WTC11 (cell line): ENCODE data around the gene USP13. TPM values are rescaled to one million over a fixed set of nuclear protein-coding genes. Genes with fewer than 3 reads are reported as not detected.

ENCODE experiments used
- ATAC-seq: fragments of 200-7000 bp; cut with Tn5 transposase; 2 replicates; pipeline ENCODE4 v1.10.0; 2021; ENCODE audit warnings: mild to moderate bottlenecking, moderate library complexity
- CTCF ChIA-PET: fragments of 300-600 bp; sonication (Branson Sonifier 250); formaldehyde crosslinking; loops from one replicate; lab custom pipeline; 2021; ENCODE audit warnings: antibody characterized with exemption; lab: Charles Lee
- POLR2A ChIA-PET: fragments of 350-600 bp; sonication (Branson Sonifier 250); formaldehyde crosslinking; loops from one replicate; lab custom pipeline; 2021; ENCODE audit warnings: antibody characterized with exemption; lab: Charles Lee
- DNase-seq: peaks from one replicate; pipeline ENCODE4 v3.0.0; 2021; ENCODE audit warnings: low spot score
- H3K27ac Mint-ChIP-seq: 2 replicates; pipeline ENCODE4 v1.8.0; 2021; ENCODE audit warnings: mixed read lengths
- H3K27me3 Mint-ChIP-seq: 2 replicates; pipeline ENCODE4 v1.8.0; 2021; ENCODE audit warnings: low read depth, mild to moderate bottlenecking, moderate library complexity, mixed read lengths
- H3K36me3 Mint-ChIP-seq: 2 replicates; pipeline ENCODE4 v1.8.0; 2021; ENCODE audit warnings: mixed read lengths
- H3K4me1 Mint-ChIP-seq: 2 replicates; pipeline ENCODE4 v1.8.0; 2022; ENCODE audit warnings: mixed read lengths
- H3K4me3 Mint-ChIP-seq: 2 replicates; pipeline ENCODE4 v1.8.0; 2021; ENCODE audit warnings: mild to moderate bottlenecking, moderate library complexity, mixed read lengths
- H3K9me3 Mint-ChIP-seq: 2 replicates; pipeline ENCODE4 v1.8.0; 2021; ENCODE audit warnings: mixed read lengths
- AFF4 ChIP-seq: sonication (generic); formaldehyde crosslinking; IDR thresholded peaks from 2 replicates; pipeline ENCODE4 v1.8.1; 2023; ENCODE audit warnings: mild to moderate bottlenecking, missing genetic modification reagents, borderline replicate concordance
- CREB1 ChIP-seq: sonication (generic); formaldehyde crosslinking; IDR thresholded peaks from 2 replicates; pipeline ENCODE4 v1.8.0; 2023; ENCODE audit warnings: mild to moderate bottlenecking, missing genetic modification reagents
- CREM ChIP-seq: sonication (generic); formaldehyde crosslinking; IDR thresholded peaks from 2 replicates; pipeline ENCODE4 v1.8.1; 2022; ENCODE audit warnings: mild to moderate bottlenecking, missing genetic modification reagents, moderate library complexity
- E2F4 ChIP-seq: sonication (generic); formaldehyde crosslinking; IDR thresholded peaks from 2 replicates; pipeline ENCODE4 v1.8.1; 2022; ENCODE audit warnings: low read depth, mild to moderate bottlenecking, moderate library complexity, missing genetic modification reagents, borderline replicate concordance
- FOXJ3 ChIP-seq: sonication (generic); formaldehyde crosslinking; IDR thresholded peaks from 2 replicates; pipeline ENCODE4 v1.9.0; 2021; ENCODE audit warnings: missing genetic modification reagents, mild to moderate bottlenecking, borderline replicate concordance
- JAZF1 ChIP-seq: fragments of 250-450 bp; sonication (Bioruptor Pico); IDR thresholded peaks from 2 replicates; pipeline ENCODE4 v1.9.0; 2021; ENCODE audit warnings: moderate library complexity, mild to moderate bottlenecking, inconsistent platforms
- JUN ChIP-seq: sonication (generic); formaldehyde crosslinking; IDR thresholded peaks from 2 replicates; pipeline ENCODE4 v1.8.0; 2023; ENCODE audit warnings: mild to moderate bottlenecking, missing genetic modification reagents
- KAT7 ChIP-seq: sonication (generic); formaldehyde crosslinking; IDR thresholded peaks from 2 replicates; pipeline ENCODE4 v1.8.1; 2023; ENCODE audit warnings: missing genetic modification reagents, mild to moderate bottlenecking, borderline replicate concordance
- MAX ChIP-seq: sonication (generic); formaldehyde crosslinking; IDR thresholded peaks from 2 replicates; pipeline ENCODE4 v1.8.0; 2022; ENCODE audit warnings: mild to moderate bottlenecking, missing genetic modification reagents
- MXD4 ChIP-seq: fragments of 250-450 bp; sonication (Bioruptor Pico); IDR thresholded peaks from 2 replicates; pipeline ENCODE4 v1.8.0; 2021; ENCODE audit warnings: mild to moderate bottlenecking, moderate library complexity, borderline replicate concordance
- MYBL2 ChIP-seq: sonication (generic); formaldehyde crosslinking; IDR thresholded peaks from 2 replicates; pipeline ENCODE4 v1.8.1; 2023; ENCODE audit warnings: mild to moderate bottlenecking, moderate library complexity, missing genetic modification reagents
- OVOL2 ChIP-seq: fragments of 250-450 bp; sonication (Bioruptor Pico); IDR thresholded peaks from 2 replicates; pipeline ENCODE4 v1.9.0; 2021; ENCODE audit warnings: mild to moderate bottlenecking, borderline replicate concordance
- PRDM15 ChIP-seq: sonication (generic); formaldehyde crosslinking; IDR thresholded peaks from 2 replicates; pipeline ENCODE4 v1.8.0; 2022; ENCODE audit warnings: missing genetic modification reagents
- RELA ChIP-seq: sonication (generic); formaldehyde crosslinking; IDR thresholded peaks from 2 replicates; pipeline ENCODE4 v1.8.1; 2022; ENCODE audit warnings: missing genetic modification reagents, mild to moderate bottlenecking, borderline replicate concordance
- SP1 ChIP-seq: sonication (generic); formaldehyde crosslinking; conservative IDR thresholded peaks from 2 replicates; pipeline ENCODE4 v1.8.1; 2022; ENCODE audit warnings: missing genetic modification reagents
- STAT6 ChIP-seq: sonication (generic); formaldehyde crosslinking; conservative IDR thresholded peaks from 2 replicates; pipeline ENCODE4 v1.8.1; 2023; ENCODE audit warnings: mild to moderate bottlenecking, low read depth, missing genetic modification reagents, moderate library complexity
- TEAD1 ChIP-seq: sonication (generic); formaldehyde crosslinking; IDR thresholded peaks from 2 replicates; pipeline ENCODE4 v1.8.0; 2022; ENCODE audit warnings: mild to moderate bottlenecking, missing genetic modification reagents
- TP53 ChIP-seq: sonication (generic); formaldehyde crosslinking; IDR thresholded peaks from 2 replicates; pipeline ENCODE4 v1.8.1; 2023; ENCODE audit warnings: mild to moderate bottlenecking, missing genetic modification reagents
- USF2 ChIP-seq: sonication (generic); formaldehyde crosslinking; IDR thresholded peaks from 2 replicates; pipeline ENCODE4 v1.8.1; 2023; ENCODE audit warnings: mild to moderate bottlenecking, missing genetic modification reagents, moderate library complexity
- ZNF281 ChIP-seq: sonication (generic); formaldehyde crosslinking; IDR thresholded peaks from 2 replicates; pipeline ENCODE4 v1.8.0; 2023; ENCODE audit warnings: mild to moderate bottlenecking, missing genetic modification reagents
- total RNA-seq: library from RNA; stranded (reverse); gene quantifications from 3 replicates; pipeline ENCODE4 v1.2.3, GENCODE V29; 2021

Gene USP13
- total RNA-seq, 1 experiment from 2014 or later = 26.8 TPM

- POLR2A ChIA-PET = no interaction called here
- Mint-ChIP-seq H3K4me1 (peaks cover 15% of the 10 kb centered on the region), H3K9me3 (no peaks in the 10 kb centered on the region), H3K27me3 (no peaks in the 10 kb centered on the region), H3K27ac (peak overlapping the region; percentile 45), H3K4me3 (no peak overlapping the region), H3K36me3 (peaks cover 20% of the 10 kb centered on the region)
- CTCF ChIA-PET = no interaction called here
- DNase-seq (no peak), ATAC-seq (no peak)
- no peak for TF ChIP-seq USF2
- no peak for TF ChIP-seq MAX
- TF ChIP-seq JUN = no peak
- no peak for TF ChIP-seq CREM (CRISPR knock-in tag)
- no peak for TF ChIP-seq FOXJ3 (CRISPR knock-in tag)
- no peak for TF ChIP-seq JAZF1
- TF ChIP-seq TP53 = no peak
- no peak for TF ChIP-seq OVOL2 (CRISPR knock-in tag)
- no peak for TF ChIP-seq KAT7 (CRISPR knock-in tag)
- TF ChIP-seq CREB1 (CRISPR knock-in tag) = no peak
- no peak for TF ChIP-seq PRDM15 (CRISPR knock-in tag)
- no peak for TF ChIP-seq TEAD1 (CRISPR knock-in tag)
- TF ChIP-seq MXD4 (CRISPR knock-in tag) = no peak
Measured at GRCh38 chr3:179745716-179746115, 92.9 kb downstream of the USP13 start.

GRCh38 chr3:179750720-179751328 is 98.0 kb downstream of the USP13 start:
- ChIA-PET CTCF (interaction anchor here (0.9 to 1.7 kb wide), 6 partner anchors 13 to 188 kb away, joined by 3 to 8 read pairs (median 4); partner anchors contain the start of gene ACTL6A), POLR2A (no interaction called here)
- Mint-ChIP-seq H3K4me3 (no peak overlapping the region), H3K9me3 (no peaks in the 10 kb centered on the region), H3K27me3 (no peaks in the 10 kb centered on the region), H3K36me3 (peaks cover 13% of the 10 kb centered on the region), H3K27ac (no peak overlapping the region), H3K4me1 (peaks cover 6% of the 10 kb centered on the region)
- DNase-seq = no peak
- peak; percentile 69 for ATAC-seq
- TF ChIP-seq RELA (CRISPR knock-in tag) = no peak
- TF ChIP-seq MYBL2 (CRISPR knock-in tag) = no peak
- TF ChIP-seq JUN = no peak
- no peak for TF ChIP-seq AFF4 (CRISPR knock-in tag)
- TF ChIP-seq KAT7 (CRISPR knock-in tag) = no peak
- no peak for TF ChIP-seq SP1 (CRISPR knock-in tag)
- no peak for TF ChIP-seq ZNF281 (CRISPR knock-in tag)
- TF ChIP-seq E2F4 (CRISPR knock-in tag) = no peak
- no peak for TF ChIP-seq STAT6 (CRISPR knock-in tag)
